A673 (cell line): ENCODE results near the gene DNAI1. TPM values are rescaled to one million over a fixed set of nuclear protein-coding genes. Genes with fewer than 3 reads are reported as not detected.

ENCODE experiments used
- BruUV-seq: library from RNA; stranded (reverse); fragments of 400-500 nt; replicated peaks from 2 replicates; lab custom pipeline; 2021; lab: Mats Ljungman, UMichigan
- CTCF ChIA-PET: fragments of 300-600 bp; sonication (Branson Sonifier 250); formaldehyde crosslinking; loops from one replicate; lab custom pipeline; 2022; ENCODE audit warnings: antibody characterized with exemption; lab: Charles Lee
- POLR2A ChIA-PET: fragments of 300-600 bp; sonication (Branson Sonifier 250); formaldehyde crosslinking; loops from one replicate; lab custom pipeline; 2022; ENCODE audit warnings: antibody characterized with exemption; ENCODE audit not compliant: low non-redundant PET; lab: Charles Lee
- DNase-seq: peaks from one replicate; pipeline ENCODE4 v3.0.0-alpha.2; 2015; ENCODE audit warnings: low spot score
- H3K27ac ChIP-seq: fragments of 200-600 bp; sonication (generic); 2 replicates; pipeline ENCODE4 v1.5.1; 2016; ENCODE audit warnings: mixed run types, low read depth, mild to moderate bottlenecking, mixed read lengths, antibody characterized with exemption, low read length; ENCODE audit not compliant: poor library complexity, severe bottlenecking
- H3K27me3 ChIP-seq: fragments of 200-600 bp; sonication (generic); replicated peaks from 2 replicates; pipeline ENCODE4 v1.6.1; 2017; ENCODE audit warnings: mixed run types, low read depth, mild to moderate bottlenecking, mixed read lengths, antibody characterized with exemption, low read length; ENCODE audit not compliant: insufficient read depth, poor library complexity
- H3K36me3 ChIP-seq: fragments of 200-600 bp; sonication (generic); 2 replicates; pipeline ENCODE4 v1.6.1; 2016; ENCODE audit warnings: mixed run types, mild to moderate bottlenecking, mixed read lengths, antibody characterized with exemption, low read length; ENCODE audit not compliant: insufficient read depth, poor library complexity, severe bottlenecking
- H3K4me1 ChIP-seq: fragments of 200-600 bp; sonication (generic); 2 replicates; pipeline ENCODE4 v1.6.1; 2017; ENCODE audit warnings: mixed run types, mild to moderate bottlenecking, mixed read lengths, antibody characterized with exemption, low read length; ENCODE audit not compliant: insufficient read depth, poor library complexity, severe bottlenecking
- H3K4me3 ChIP-seq: fragments of 200-600 bp; sonication (generic); 2 replicates; pipeline ENCODE4 v1.5.1; 2016; ENCODE audit warnings: low read depth, mixed run types, mild to moderate bottlenecking, mixed read lengths, low read length; ENCODE audit not compliant: poor library complexity, severe bottlenecking
- H3K9me3 ChIP-seq: fragments of 200-600 bp; sonication (generic); 2 replicates; pipeline ENCODE4 v1.6.1; 2016; ENCODE audit warnings: mixed run types, low read depth, mild to moderate bottlenecking, mixed read lengths, antibody characterized with exemption, low read length; ENCODE audit not compliant: poor library complexity, severe bottlenecking
- EZH2 ChIP-seq: fragments of 200-600 bp; sonication (generic); IDR thresholded peaks from 2 replicates; pipeline ENCODE4 v1.6.1; 2017; ENCODE audit warnings: borderline replicate concordance, low read depth, mild to moderate bottlenecking, mixed read lengths, antibody characterized with exemption, low read length; ENCODE audit not compliant: poor library complexity, severe bottlenecking
- intact Hi-C: fragments of 100-400 bp; cut with micrococcal nuclease; formaldehyde crosslinking; loops from one replicate; pipeline ENCODE4 v1.10.0; 2022; ENCODE audit not compliant: unreplicated experiment
- total RNA-seq: library from RNA; stranded (reverse); gene quantifications from 2 replicates; pipeline ENCODE4 v1.2.3, GENCODE V29; 2021
- TF ChIP-seq, protein P1 (sequence below): fragments of 300-800, 200-600 bp; sonication (generic); conservative IDR thresholded peaks from 2 replicates; pipeline ENCODE4 v1.5.1; 2017; ENCODE audit warnings: low read depth, mild to moderate bottlenecking, antibody characterized with exemption, low read length, moderate library complexity, mixed read lengths

DNAI1 gene
- total RNA-seq, 1 experiment from 2014 or later = not detected

DNA sequence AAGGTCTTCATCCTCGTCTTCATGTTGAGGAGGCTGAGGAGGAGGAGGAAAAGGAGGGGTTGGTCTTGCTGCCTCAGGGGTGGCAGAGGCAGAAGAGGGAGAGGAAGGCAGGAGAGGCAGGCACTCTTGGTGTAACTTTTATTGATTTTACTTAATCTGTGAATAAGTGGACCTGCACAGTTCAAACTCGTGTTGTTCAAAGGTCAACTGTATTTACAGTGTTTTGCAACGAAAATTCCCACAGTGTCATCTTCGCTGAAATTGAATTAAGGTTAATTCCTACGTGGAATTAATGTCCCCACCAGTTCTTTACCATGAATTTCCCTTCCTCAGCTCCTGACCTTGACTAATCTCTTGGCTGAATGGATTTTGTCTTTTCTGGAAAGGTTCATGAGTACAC is 85.4 kb downstream of the DNAI1 start:
- no peak overlapping the region for H3K4me3 ChIP-seq
- TF ChIP-seq EZH2 = no peak
- TF ChIP-seq, protein P1, sequence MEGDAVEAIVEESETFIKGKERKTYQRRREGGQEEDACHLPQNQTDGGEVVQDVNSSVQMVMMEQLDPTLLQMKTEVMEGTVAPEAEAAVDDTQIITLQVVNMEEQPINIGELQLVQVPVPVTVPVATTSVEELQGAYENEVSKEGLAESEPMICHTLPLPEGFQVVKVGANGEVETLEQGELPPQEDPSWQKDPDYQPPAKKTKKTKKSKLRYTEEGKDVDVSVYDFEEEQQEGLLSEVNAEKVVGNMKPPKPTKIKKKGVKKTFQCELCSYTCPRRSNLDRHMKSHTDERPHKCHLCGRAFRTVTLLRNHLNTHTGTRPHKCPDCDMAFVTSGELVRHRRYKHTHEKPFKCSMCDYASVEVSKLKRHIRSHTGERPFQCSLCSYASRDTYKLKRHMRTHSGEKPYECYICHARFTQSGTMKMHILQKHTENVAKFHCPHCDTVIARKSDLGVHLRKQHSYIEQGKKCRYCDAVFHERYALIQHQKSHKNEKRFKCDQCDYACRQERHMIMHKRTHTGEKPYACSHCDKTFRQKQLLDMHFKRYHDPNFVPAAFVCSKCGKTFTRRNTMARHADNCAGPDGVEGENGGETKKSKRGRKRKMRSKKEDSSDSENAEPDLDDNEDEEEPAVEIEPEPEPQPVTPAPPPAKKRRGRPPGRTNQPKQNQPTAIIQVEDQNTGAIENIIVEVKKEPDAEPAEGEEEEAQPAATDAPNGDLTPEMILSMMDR = no peak
- no peak for DNase-seq
- H3K4me1 ChIP-seq = no peaks in the 10 kb centered on the region
- CTCF ChIA-PET = no interaction called here
- POLR2A ChIA-PET = no interaction called here
- H3K27ac ChIP-seq = no peak overlapping the region
- intact Hi-C loops = no loop called here
- no peaks in the 10 kb centered on the region for H3K27me3 ChIP-seq
- H3K9me3 ChIP-seq = no peaks in the 10 kb centered on the region
- no TSS peak for BruUV-seq
- no peaks in the 10 kb centered on the region for H3K36me3 ChIP-seq

DNA sequence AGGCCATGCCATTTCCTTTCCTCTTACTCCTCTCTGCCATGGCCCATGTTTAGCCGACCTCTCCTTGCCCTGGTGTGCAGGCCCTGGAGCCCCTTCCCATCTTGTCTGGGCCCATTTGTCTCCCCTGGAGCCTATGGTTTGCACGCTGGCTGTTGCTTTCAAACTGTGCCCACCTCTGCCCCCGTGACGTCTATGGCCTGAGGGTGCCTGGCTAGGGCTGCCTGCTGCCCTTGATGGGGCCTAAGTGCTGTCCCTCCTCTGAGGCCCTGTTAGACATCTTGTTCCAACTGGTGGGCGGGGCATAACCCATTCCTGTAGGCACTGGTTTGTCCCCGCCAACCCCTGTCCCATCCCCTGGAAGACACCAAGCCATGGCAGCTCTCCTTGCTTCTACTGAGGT is 86.9 kb downstream of the DNAI1 start:
- no TSS peak for BruUV-seq
- DNase-seq = no peak
- Histone ChIP-seq H3K27ac (no peak overlapping the region), H3K36me3 (no peaks in the 10 kb centered on the region), H3K4me3 (no peak overlapping the region), H3K4me1 (no peaks in the 10 kb centered on the region), H3K9me3 (no peaks in the 10 kb centered on the region), H3K27me3 (no peaks in the 10 kb centered on the region)
- intact Hi-C loops = loop anchor here (5.0 kb wide), 2 partner anchors 143 to 213 kb away; no protein-coding TSS in a partner anchor
- POLR2A ChIA-PET = no interaction called here
- CTCF ChIA-PET = interaction anchor here (0.9 kb wide), 1 partner anchor 141 kb away, joined by 3 read pairs; no protein-coding TSS in a partner anchor
- TF ChIP-seq EZH2 = no peak
- TF ChIP-seq, protein P1 = no peak

DNA sequence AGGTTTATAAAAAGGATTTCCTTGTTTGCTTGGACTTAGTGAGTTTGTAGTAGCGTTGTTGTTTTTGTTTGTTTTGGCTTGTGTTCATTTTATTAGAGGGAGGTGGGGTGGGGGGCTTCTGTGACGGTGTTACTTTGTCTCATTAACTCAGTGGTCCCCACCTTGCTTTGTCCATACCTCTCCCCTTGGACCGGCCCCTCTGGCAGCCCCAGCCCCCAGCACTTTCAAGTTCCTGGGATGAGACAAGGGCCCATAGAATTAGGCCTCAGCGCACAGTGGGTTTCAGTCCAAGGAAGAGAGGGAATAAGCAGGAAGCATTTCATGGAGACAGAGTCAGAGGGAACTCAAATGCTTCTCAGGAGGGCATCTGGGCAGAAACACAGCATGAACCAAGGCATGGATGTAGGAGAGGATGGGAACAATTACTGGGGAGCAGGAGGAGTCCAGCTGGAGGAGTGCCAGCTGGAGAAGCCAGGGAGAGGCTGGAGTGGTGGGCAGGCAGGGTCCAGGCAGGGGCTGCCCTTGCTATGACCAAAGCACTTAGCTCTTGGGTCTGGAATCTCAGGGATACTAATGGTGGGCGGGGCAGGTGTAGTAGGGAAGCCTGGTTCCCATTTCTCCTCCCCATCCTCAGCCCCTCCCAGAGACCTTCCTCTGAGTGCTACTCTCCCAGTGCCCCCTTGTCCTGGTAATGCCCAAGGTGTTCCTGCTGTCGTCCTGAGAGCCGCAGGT is 87.7 kb downstream of the DNAI1 start:
- DNase-seq = no peak
- ChIA-PET POLR2A (no interaction called here), CTCF (interaction anchor here (0.9 kb wide), 1 partner anchor 142 kb away, joined by 3 read pairs; no protein-coding TSS in a partner anchor)
- Histone ChIP-seq H3K4me3 (no peak overlapping the region), H3K36me3 (no peaks in the 10 kb centered on the region), H3K9me3 (no peaks in the 10 kb centered on the region), H3K27ac (no peak overlapping the region), H3K27me3 (no peaks in the 10 kb centered on the region), H3K4me1 (no peaks in the 10 kb centered on the region)
- no TSS peak for BruUV-seq
- no peak for TF ChIP-seq EZH2
- intact Hi-C loops = loop anchor here (2.0 to 5.0 kb wide), 3 partner anchors 109 to 214 kb away; no protein-coding TSS in a partner anchor
